Sigmoid colon (tissue), 7 donors: ENCODE results near the gene SPPL3. TPM values are rescaled to one million over a fixed set of nuclear protein-coding genes. Genes with fewer than 3 reads are reported as not detected.

Source experiments
- DNase-seq: peaks from one replicate; pipeline ENCODE4 v3.0.0-alpha.2; 2019
- H3K27ac ChIP-seq, 4 donors: fragments of 200-600 bp; sonication (generic); one replicate each; pipeline ENCODE4 v1.5.1; 2016 to 2019; ENCODE audit warnings: mild to moderate bottlenecking in 1 of 4
- H3K27me3 ChIP-seq, 3 donors: fragments of 200-600 bp; sonication (generic); one replicate each; pipeline ENCODE4 v1.5.1; 2019; ENCODE audit warnings: mild to moderate bottlenecking in 1 of 3
- H3K36me3 ChIP-seq, 4 donors: fragments of 200-600 bp; sonication (generic); one replicate each; pipeline ENCODE4 v1.5.1; 2016 to 2019
- H3K4me1 ChIP-seq, 4 donors: fragments of 200-600 bp; sonication (generic); one replicate each; pipeline ENCODE4 v1.5.1; 2017 to 2019
- H3K4me3 ChIP-seq, 4 donors: fragments of 200-600 bp; sonication (generic); one replicate each; pipeline ENCODE4 v1.5.1; 2017 to 2019; ENCODE audit warnings: mild to moderate bottlenecking in 2 of 4, moderate library complexity in 1 of 4
- H3K9me3 ChIP-seq, 4 donors: fragments of 200-600 bp in 3 of 4; sonication (generic) in 3 of 4; one replicate each; pipeline versions ENCODE4 v1.5.1 to v1.6.1; 2013 to 2019
- EP300 ChIP-seq, 4 donors: sonication (generic); formaldehyde crosslinking; IDR thresholded peaks; one replicate each; pipeline ENCODE4 v1.6.1; 2017; ENCODE audit warnings: antibody characterized with exemption in 4 of 4
- POLR2A ChIP-seq, 2 donors: fragments of 450-650 bp; IDR thresholded peaks; one replicate each; pipeline ENCODE4 v1.6.1; 2016; ENCODE audit warnings: antibody characterized with exemption in 2 of 2, mild to moderate bottlenecking in 2 of 2, moderate library complexity in 2 of 2
- POLR2AphosphoS5 ChIP-seq, 4 donors: sonication (generic); formaldehyde crosslinking; IDR thresholded peaks; one replicate each; pipeline ENCODE4 v1.6.1; 2017; ENCODE audit warnings: antibody characterized with exemption in 4 of 4
- WGBS, 2 donors: extraction: QIAGEN DNeasy Blood & Tissue Kit; methylation state at CpG; one replicate each; pipeline ENCODE4 v1.1.7; 2013; 5-methylcytosine and 5-hydroxymethylcytosine counted together
- intact Hi-C: fragments of 100-400 bp; cut with DNase I; formaldehyde crosslinking; loops from one replicate; pipeline ENCODE4 v1.15.1; 2023
- polyA plus RNA-seq, 3 donors: library from polyadenylated mRNA; stranded (reverse); fragments of 200-250 nt; gene quantifications; one replicate each; pipeline ENCODE4 v1.2.3, GENCODE V29; 2013
- total RNA-seq, 4 donors: library from RNA; depleted of rRNA; stranded (reverse); fragments of >200 nt; gene quantifications; one replicate each; pipeline ENCODE4 v1.1.0, GENCODE V29; 2016
- TF ChIP-seq, protein P1 (sequence below), 4 experiments: fragments of 450-650 bp in 3 of 4; fragments of 200-600 bp in 1 of 4; IDR thresholded peaks; one replicate each; pipeline ENCODE4 v1.5.1; 2016 to 2019; ENCODE audit warnings: antibody characterized with exemption in 4 of 4, mild to moderate bottlenecking in 3 of 4, moderate library complexity in 2 of 4
- donor health status: healthy with polysubstance abuse.
- donor health status: Bipolar disorder and iron deficiency.
- donor health status: healthy.

The SPPL3 gene
- total and polyA plus RNA-seq, 7 donors: 8.6 to 28.0 (median 19.3) TPM

- no peak for DNase-seq
- Histone ChIP-seq H3K36me3 (no peaks in the 10 kb centered on the region), H3K4me1 (no peaks in the 10 kb centered on the region), H3K27me3 (peaks cover 0 to 3% (median 0%) of the 10 kb centered on the region in 3 donors), H3K27ac (no peak overlapping the region), H3K9me3 (peaks cover 0 to 4% (median 0%) of the 10 kb centered on the region in 4 donors), H3K4me3 (no peak overlapping the region)
- TF ChIP-seq POLR2AphosphoS5 (IDR thresholded peaks at IDR 0.05): no peak
- intact Hi-C loops: no loop called here
- WGBS, 2 donors: 96 to 99% methylated on average over 5 of the region's 5 CpGs
These were observed 153.4 kb downstream of the SPPL3 start for GRCh38 chr12:120750806-120751205.

DNA sequence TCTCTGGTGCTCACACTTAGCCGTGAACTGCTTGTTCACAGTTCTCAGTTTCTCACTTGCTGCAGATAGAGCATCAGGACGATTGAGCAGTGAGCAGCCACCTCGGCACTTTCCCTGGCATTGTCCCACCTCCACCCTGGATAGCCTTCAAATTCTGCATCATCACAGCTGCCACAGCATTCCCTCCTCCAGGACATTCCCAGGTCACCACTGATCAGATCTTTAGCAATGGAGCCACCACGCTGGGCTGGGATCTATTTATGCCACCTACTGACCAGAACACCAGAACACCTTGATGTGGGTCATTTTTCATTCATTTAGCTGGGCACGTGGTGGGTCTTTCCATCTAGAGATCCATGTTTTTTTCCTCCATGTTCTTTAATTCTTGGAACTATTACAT is 154.9 kb downstream of the SPPL3 start:
- 89 to 90% methylated on average over 5 of the region's 5 CpGs for WGBS, 2 donors
- intact Hi-C loops: no loop called here
- Histone ChIP-seq H3K4me3 (no peak overlapping the region), H3K4me1 (no peaks in the 10 kb centered on the region), H3K9me3 (no peaks in the 10 kb centered on the region), H3K27me3 (peaks cover 0 to 3% (median 0%) of the 10 kb centered on the region in 3 donors), H3K36me3 (no peaks in the 10 kb centered on the region), H3K27ac (no peak overlapping the region)
- no peak for DNase-seq
- no peak for TF ChIP-seq EP300 (IDR thresholded peaks at IDR 0.05)
- no peak for TF ChIP-seq POLR2AphosphoS5 (IDR thresholded peaks at IDR 0.05)
- no peak for TF ChIP-seq POLR2A (IDR thresholded peaks at IDR 0.05)
- TF ChIP-seq, protein P1, sequence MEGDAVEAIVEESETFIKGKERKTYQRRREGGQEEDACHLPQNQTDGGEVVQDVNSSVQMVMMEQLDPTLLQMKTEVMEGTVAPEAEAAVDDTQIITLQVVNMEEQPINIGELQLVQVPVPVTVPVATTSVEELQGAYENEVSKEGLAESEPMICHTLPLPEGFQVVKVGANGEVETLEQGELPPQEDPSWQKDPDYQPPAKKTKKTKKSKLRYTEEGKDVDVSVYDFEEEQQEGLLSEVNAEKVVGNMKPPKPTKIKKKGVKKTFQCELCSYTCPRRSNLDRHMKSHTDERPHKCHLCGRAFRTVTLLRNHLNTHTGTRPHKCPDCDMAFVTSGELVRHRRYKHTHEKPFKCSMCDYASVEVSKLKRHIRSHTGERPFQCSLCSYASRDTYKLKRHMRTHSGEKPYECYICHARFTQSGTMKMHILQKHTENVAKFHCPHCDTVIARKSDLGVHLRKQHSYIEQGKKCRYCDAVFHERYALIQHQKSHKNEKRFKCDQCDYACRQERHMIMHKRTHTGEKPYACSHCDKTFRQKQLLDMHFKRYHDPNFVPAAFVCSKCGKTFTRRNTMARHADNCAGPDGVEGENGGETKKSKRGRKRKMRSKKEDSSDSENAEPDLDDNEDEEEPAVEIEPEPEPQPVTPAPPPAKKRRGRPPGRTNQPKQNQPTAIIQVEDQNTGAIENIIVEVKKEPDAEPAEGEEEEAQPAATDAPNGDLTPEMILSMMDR (IDR thresholded peaks at IDR 0.05): no peak

- Histone ChIP-seq H3K9me3 (no peaks in the 10 kb centered on the region), H3K4me3 (no peak overlapping the region), H3K4me1 (no peaks in the 10 kb centered on the region), H3K36me3 (no peaks in the 10 kb centered on the region), H3K27me3 (peaks cover 0 to 3% (median 0%) of the 10 kb centered on the region in 3 donors), H3K27ac (no peak overlapping the region)
- intact Hi-C loops: no loop called here
- no peak for DNase-seq
- no peak for TF ChIP-seq EP300 (IDR thresholded peaks at IDR 0.05)
- TF ChIP-seq POLR2A (IDR thresholded peaks at IDR 0.05): no peak
- no peak for TF ChIP-seq POLR2AphosphoS5 (IDR thresholded peaks at IDR 0.05)
- TF ChIP-seq, protein P1 (IDR thresholded peaks at IDR 0.05): no peak
- WGBS, 2 donors: 45 to 84% methylated on average over 7 of the region's 7 CpGs
These were observed 155.9 kb downstream of the SPPL3 start for GRCh38 chr12:120748242-120748641.

- Histone ChIP-seq H3K27ac (no peak overlapping the region), H3K4me3 (no peak overlapping the region), H3K36me3 (no peaks in the 10 kb centered on the region), H3K4me1 (no peaks in the 10 kb centered on the region), H3K9me3 (no peaks in the 10 kb centered on the region), H3K27me3 (no peaks in the 10 kb centered on the region)
- intact Hi-C loops: no loop called here
- DNase-seq: no peak
- 93 to 95% methylated on average over 15 of the region's 15 CpGs for WGBS, 2 donors
- TF ChIP-seq EP300 (IDR thresholded peaks at IDR 0.05) (no peak), POLR2A (IDR thresholded peaks at IDR 0.05) (no peak), POLR2AphosphoS5 (IDR thresholded peaks at IDR 0.05) (no peak)
- TF ChIP-seq, protein P1 (IDR thresholded peaks at IDR 0.05): no peak
These were observed 159.2 kb downstream of the SPPL3 start for GRCh38 chr12:120744922-120745493.

DNA sequence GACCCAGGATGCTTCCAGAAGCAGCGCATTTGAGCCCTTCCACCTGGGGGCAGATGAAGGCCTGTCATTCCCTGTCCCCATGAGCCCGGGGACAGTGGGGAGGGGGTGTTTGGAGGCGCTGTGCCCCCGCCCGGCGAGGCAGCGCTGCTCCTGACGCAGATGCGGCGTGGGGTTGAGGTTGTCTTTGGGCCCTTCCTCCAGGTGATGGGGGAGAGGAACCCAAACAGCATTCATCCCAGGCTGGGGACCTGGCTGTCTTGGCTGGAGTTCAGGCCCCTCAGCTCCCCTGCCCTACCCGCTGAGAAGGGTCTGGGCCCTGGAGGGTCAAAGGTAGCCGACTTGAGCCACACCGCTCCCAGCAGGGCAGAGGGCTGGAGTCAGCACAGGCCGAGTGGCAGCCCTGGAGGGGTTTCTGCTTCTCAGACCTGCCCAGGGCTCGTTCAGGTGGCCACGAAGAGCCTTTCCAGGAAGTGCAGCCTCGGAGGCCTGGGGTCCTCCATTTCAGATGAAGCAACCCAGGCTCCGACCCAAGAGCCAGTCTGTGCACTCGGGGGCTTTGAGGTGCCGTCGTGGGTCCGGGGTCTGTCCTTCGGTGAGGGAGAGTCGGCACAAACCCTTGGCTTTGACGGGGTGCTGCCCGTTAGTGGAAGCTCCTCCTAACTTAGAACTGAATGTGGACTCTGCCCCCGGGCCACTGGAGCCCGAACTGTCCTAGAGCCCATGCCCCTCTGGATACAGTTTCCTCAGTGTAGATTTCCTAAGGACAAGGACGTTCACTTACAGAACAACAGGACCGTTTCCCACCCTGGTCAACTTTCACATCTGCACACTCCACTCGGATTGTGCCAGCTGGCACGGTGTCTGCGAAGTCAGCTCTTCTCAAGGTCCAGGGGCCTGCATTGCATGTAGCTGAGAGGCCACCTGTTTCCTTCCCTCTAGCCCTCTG is 162.4 kb downstream of the SPPL3 start:
- Histone ChIP-seq H3K36me3 (peaks cover 0 to 17% (median 8%) of the 10 kb centered on the region in 4 donors), H3K27me3 (no peaks in the 10 kb centered on the region), H3K4me3 (no peak overlapping the region), H3K27ac (no peak overlapping the region), H3K4me1 (no peaks in the 10 kb centered on the region), H3K9me3 (no peaks in the 10 kb centered on the region)
- TF ChIP-seq POLR2A (IDR thresholded peaks at IDR 0.05): no peak
- no peak for TF ChIP-seq POLR2AphosphoS5 (IDR thresholded peaks at IDR 0.05)
- TF ChIP-seq, protein P1 (IDR thresholded peaks at IDR 0.05): no peak
- TF ChIP-seq EP300 (IDR thresholded peaks at IDR 0.05): no peak
- DNase-seq: no peak
- intact Hi-C loops: no loop called here
- WGBS, 2 donors: 86 to 88% methylated on average over 33 of the region's 33 CpGs
